ENCODE measurements around the gene SDC4. TPM values are rescaled to one million over a fixed set of nuclear protein-coding genes. Genes with fewer than 3 reads are reported as not detected.

The SDC4 gene
- total and polyA plus RNA-seq, 8 donors = 183 to 329 (median 206) TPM

GRCh38 chr20:45341579-45341938 lies 6.7 kb downstream of the SDC4 start:
- Histone ChIP-seq H3K36me3 (peaks cover 0 to 23% of the 10 kb centered on the region in 2 donors), H3K4me3 (no peak overlapping the region), H3K4me1 (peaks cover 60 to 89% of the 10 kb centered on the region in 2 donors), H3K27me3 (no peaks in the 10 kb centered on the region), H3K27ac (peak overlapping the region; percentile 75 to 79), H3K9me3 (no peaks in the 10 kb centered on the region)
- intact Hi-C loops (cut with DNase I) = no loop called here
- no peak for TF ChIP-seq CTCF (IDR thresholded peaks at IDR 0.05)
- DNase-seq (no peak), ATAC-seq (no peak)

- Histone ChIP-seq H3K4me1 (peaks cover 60 to 83% of the 10 kb centered on the region in 2 donors), H3K4me3 (no peak overlapping the region), H3K36me3 (peaks cover 0 to 23% of the 10 kb centered on the region in 2 donors), H3K9me3 (no peaks in the 10 kb centered on the region), H3K27me3 (no peaks in the 10 kb centered on the region), H3K27ac (peak overlapping the region; percentile 48 to 75)
- intact Hi-C loops (cut with DNase I) = no loop called here
- no peak for TF ChIP-seq CTCF (IDR thresholded peaks at IDR 0.05)
- DNase-seq (no peak), ATAC-seq (no peak)
These were observed 7.3 kb downstream of the SDC4 start for GRCh38 chr20:45340951-45341350.

GRCh38 chr20:45340236-45340847 lies 7.9 kb downstream of the SDC4 start:
- Histone ChIP-seq H3K27ac (peak overlapping the region; percentile 48 to 50), H3K4me1 (peaks cover 56 to 77% of the 10 kb centered on the region in 2 donors), H3K9me3 (no peaks in the 10 kb centered on the region), H3K27me3 (no peaks in the 10 kb centered on the region), H3K36me3 (peaks cover 0 to 27% of the 10 kb centered on the region in 2 donors), H3K4me3 (no peak overlapping the region)
- ATAC-seq = peak; percentile 7
- intact Hi-C loops (cut with DNase I) = no loop called here
- DNase-seq = peak in 1 of 4 donors; percentile 66
- TF ChIP-seq CTCF (IDR thresholded peaks at IDR 0.05) = no peak

- intact Hi-C loops (cut with DNase I) = no loop called here
- peaks cover 0 to 32% of the 10 kb centered on the region in 2 donors for H3K36me3 ChIP-seq
- TF ChIP-seq CTCF (IDR thresholded peaks at IDR 0.05) = no peak
- ATAC-seq (no peak), DNase-seq (no peak)
- no peak overlapping the region for H3K4me3 ChIP-seq
- H3K4me1 ChIP-seq = peaks cover 52 to 72% of the 10 kb centered on the region in 2 donors
- no peaks in the 10 kb centered on the region for H3K9me3 ChIP-seq
- no peaks in the 10 kb centered on the region for H3K27me3 ChIP-seq
- H3K27ac ChIP-seq = peak overlapping the region in 1 of 2 donors; percentile 37
These were observed 8.4 kb downstream of the SDC4 start for GRCh38 chr20:45339799-45340198.

- Histone ChIP-seq H3K27ac (peak overlapping the region in 1 of 2 donors; percentile 70), H3K4me3 (no peak overlapping the region), H3K36me3 (peaks cover 0 to 37% of the 10 kb centered on the region in 2 donors), H3K27me3 (no peaks in the 10 kb centered on the region), H3K4me1 (peaks cover 46 to 65% of the 10 kb centered on the region in 2 donors), H3K9me3 (no peaks in the 10 kb centered on the region)
- no peak for DNase-seq
- intact Hi-C loops (cut with DNase I) = no loop called here
- no peak for TF ChIP-seq CTCF (IDR thresholded peaks at IDR 0.05)
- ATAC-seq = no peak
These were observed 9.1 kb downstream of the SDC4 start for GRCh38 chr20:45339084-45339483.

Measured in left lung (tissue), 10 donors.